ENCODE data around the gene MROH7.
"Not testable (repeated sequence)": the region's sequence is repeated elsewhere in the genome, so short reads cannot be mapped to it uniquely, and the experiment has no call there.

MROH7 gene

DNA sequence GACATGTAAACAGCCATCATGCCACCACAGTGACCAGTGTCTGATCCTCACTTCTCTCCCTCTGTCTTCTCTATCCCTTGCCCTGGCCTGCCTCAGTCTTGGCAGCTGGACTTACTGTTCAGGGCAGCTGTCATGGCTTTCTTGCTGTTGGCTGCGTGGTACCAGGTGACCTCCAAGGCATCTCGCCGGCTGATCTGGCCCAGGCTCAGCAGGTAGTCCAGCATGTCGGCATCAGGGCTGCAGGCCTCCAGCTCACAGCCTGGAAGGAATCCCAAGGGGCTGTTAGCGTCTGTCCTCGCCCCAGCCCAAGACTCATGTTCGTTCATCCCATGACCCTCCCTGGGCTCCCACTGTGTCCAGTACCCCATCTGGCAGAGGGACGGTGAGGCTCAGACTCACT is 21.8 kb upstream of the MROH7 start:
- no peak for FAIRE-seq
- TF ChIP-seq POLR2AphosphoS5 (IDR thresholded peaks at IDR 0.05; ENCODE audit: low read depth, low read length) (no peak), SPI1 (IDR thresholded peaks at IDR 0.05; ENCODE audit: low read depth, low read length) (no peak), TAF1 (IDR thresholded peaks at IDR 0.05; ENCODE audit: low read depth, low read length) (no peak), PAX5 (IDR thresholded peaks at IDR 0.05; ENCODE audit: insufficient read depth, low read length, severe bottlenecking) (no peak), POU2F2 (IDR thresholded peaks at IDR 0.05; ENCODE audit: low read depth, low read length) (no peak), POLR2A (IDR thresholded peaks at IDR 0.05; ENCODE audit: low read depth, low read length) (no peak)
- no peak for DNase-seq (ENCODE audit: insufficient read length, low spot score)

DNA sequence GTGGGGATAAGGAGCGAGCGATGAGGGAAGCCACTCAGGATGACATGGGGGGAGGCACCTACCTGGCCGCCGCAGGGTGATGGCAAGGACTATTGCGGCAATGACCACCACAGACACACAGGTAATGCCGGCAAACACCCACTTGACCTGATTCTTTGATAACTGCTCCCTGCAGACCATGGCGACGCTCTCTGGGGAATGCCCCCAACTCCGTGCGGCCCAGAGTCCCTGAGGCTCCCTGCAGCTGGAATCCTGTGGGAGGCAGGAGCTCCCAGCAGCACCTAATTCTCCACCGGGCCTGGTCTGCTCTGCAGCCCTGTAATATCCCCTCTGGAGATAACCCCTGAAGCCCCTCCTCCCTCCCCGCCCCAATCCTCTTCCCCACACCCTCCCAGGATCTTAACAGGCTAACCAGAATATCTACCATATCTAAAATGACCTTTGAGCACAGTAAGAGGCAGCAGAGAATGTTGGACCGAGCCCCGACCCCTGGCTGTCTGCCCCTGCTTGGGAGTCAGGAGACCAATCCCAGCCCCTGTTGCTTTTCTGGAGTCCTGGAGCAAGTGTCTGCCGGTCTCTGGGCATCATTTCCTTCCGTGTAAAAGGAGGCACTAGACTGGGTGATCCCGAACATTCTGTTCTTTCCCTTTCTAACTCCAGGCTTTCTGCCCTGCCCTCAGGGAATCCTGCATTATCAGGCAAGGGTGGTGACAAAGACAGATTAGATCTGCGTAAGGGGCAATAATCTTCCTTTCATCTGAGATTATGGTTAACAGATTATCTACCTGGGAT is 18.2 kb upstream of the MROH7 start, which contains the start of gene FAM151A:
Gene FAM151A, minus strand, starts transcription at position 310 of the 792 bp plus-strand sequence. Its CDS starts 130 bp downstream, at position 180.
- FAIRE-seq, result no peak

DNA sequence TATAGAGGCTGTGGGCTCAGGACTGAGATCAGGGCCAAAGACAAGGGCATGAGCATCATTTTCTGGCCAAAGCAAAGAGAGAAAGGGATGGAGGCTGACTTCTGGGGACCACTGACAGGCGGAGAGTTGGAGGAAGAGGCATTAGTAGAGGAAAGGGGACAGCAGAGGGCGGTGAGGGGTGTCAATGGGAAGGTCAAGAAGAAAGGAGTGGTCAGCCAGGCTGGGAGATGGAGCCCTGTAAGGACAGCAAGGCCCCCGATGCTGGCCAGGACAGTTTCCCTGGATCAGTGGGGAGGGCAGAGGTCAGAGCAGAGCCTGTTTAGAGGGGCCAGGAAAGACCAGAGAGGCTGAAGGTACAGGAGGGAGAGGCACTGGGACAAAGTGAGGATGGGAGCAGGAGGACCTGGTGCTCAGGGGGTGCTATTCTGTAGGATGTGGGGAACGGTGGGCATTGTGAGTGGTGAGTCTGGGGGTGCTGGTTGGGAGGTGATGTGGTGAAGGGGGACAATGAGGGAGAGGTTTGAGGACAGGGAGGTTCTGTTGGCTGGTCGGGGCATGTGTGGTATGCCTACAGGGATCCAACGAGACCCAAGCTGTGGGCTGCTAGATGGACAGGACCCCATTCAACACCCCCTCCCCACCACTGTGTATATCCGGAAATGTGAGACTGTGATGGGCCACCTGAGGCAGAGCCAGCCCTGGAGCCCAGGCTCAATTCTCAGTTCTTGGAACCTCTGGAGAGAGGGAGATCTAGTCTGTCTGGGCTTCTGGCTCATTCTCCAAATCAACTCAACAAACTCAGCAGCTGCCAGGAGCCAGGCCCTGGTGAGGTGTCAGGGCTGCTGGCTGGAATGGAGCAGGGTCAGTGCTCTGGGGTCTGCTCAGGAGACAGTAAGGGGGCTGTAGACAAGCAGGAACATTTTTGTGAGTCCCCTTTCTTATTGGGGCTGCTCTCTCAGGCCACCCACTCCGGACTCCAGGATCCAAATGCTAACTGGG is 16.8 kb upstream of the MROH7 start:
- TF ChIP-seq TAF1 (IDR thresholded peaks at IDR 0.05; ENCODE audit: low read depth, low read length) (no peak), POU2F2 (IDR thresholded peaks at IDR 0.05; ENCODE audit: low read depth, low read length) (no peak), PAX5 (IDR thresholded peaks at IDR 0.05; ENCODE audit: insufficient read depth, low read length, severe bottlenecking) (no peak), POLR2AphosphoS5 (IDR thresholded peaks at IDR 0.05; ENCODE audit: low read depth, low read length) (no peak), SPI1 (IDR thresholded peaks at IDR 0.05; ENCODE audit: low read depth, low read length) (no peak), POLR2A (IDR thresholded peaks at IDR 0.05; ENCODE audit: low read depth, low read length) (no peak)

More for the DNA sequence above, 18.2 kb upstream of the MROH7 start, which contains the start of gene FAM151A:
- no peak for TF ChIP-seq POLR2AphosphoS5 (IDR thresholded peaks at IDR 0.05; ENCODE audit: low read depth, low read length)
- no peak for DNase-seq (ENCODE audit: insufficient read length, low spot score)

DNA sequence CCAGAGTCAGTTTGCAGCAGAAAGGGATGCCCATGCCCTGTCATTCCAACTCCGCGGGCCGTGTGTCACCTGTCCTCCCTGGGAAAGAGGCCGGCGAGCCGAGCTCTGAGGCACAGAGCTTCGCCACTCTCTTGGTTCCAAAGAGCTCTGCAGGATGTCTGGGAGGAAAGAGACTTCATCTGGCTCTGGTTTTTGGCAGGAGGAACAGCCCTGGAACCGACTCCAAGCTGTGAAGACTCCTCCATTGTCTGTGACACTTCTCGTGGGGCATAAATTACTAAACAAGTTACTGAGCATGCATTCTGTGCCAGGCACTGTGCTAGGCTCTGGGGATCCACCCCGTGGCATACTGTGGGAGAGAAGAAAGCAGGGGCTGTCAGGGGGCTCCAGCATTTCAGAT is 14.4 kb upstream of the MROH7 start:
- DNase-seq (ENCODE audit: insufficient read length, low spot score) (no peak), FAIRE-seq (no peak)
- no peak for TF ChIP-seq POLR2AphosphoS5 (IDR thresholded peaks at IDR 0.05; ENCODE audit: low read depth, low read length)
- TF ChIP-seq PAX5 (IDR thresholded peaks at IDR 0.05; ENCODE audit: insufficient read depth, low read length, severe bottlenecking), result no peak
- TF ChIP-seq POU2F2 (IDR thresholded peaks at IDR 0.05; ENCODE audit: low read depth, low read length), result no peak
- no peak for TF ChIP-seq TAF1 (IDR thresholded peaks at IDR 0.05; ENCODE audit: low read depth, low read length)
- TF ChIP-seq SPI1 (IDR thresholded peaks at IDR 0.05; ENCODE audit: low read depth, low read length), result no peak
- no peak for TF ChIP-seq POLR2A (IDR thresholded peaks at IDR 0.05; ENCODE audit: low read depth, low read length)

More for the DNA sequence above, 16.8 kb upstream of the MROH7 start:
- FAIRE-seq (no peak), DNase-seq (ENCODE audit: insufficient read length, low spot score) (no peak)

DNA sequence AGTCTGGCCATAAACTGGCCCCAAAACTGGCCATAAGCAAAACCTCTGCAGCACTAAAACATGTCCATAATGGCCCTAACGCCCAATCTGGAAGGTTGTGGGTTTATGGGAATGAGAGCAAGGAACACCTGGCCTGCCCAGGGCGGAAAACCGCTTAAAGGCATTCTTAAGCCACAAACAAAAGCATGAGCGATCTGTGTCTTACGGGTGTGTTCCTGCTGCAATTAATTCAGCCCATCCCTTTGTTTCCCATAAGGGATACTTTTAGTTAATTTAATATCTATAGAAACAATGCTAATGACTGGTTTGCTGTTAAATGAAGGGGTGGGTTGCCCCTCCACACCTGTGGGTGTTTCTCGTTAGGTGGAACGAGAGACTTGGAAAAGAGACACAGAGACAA is 5.8 kb upstream of the MROH7 start:
- FAIRE-seq; DNase-seq (ENCODE audit: insufficient read length, low spot score): not testable (repeated sequence)

DNA sequence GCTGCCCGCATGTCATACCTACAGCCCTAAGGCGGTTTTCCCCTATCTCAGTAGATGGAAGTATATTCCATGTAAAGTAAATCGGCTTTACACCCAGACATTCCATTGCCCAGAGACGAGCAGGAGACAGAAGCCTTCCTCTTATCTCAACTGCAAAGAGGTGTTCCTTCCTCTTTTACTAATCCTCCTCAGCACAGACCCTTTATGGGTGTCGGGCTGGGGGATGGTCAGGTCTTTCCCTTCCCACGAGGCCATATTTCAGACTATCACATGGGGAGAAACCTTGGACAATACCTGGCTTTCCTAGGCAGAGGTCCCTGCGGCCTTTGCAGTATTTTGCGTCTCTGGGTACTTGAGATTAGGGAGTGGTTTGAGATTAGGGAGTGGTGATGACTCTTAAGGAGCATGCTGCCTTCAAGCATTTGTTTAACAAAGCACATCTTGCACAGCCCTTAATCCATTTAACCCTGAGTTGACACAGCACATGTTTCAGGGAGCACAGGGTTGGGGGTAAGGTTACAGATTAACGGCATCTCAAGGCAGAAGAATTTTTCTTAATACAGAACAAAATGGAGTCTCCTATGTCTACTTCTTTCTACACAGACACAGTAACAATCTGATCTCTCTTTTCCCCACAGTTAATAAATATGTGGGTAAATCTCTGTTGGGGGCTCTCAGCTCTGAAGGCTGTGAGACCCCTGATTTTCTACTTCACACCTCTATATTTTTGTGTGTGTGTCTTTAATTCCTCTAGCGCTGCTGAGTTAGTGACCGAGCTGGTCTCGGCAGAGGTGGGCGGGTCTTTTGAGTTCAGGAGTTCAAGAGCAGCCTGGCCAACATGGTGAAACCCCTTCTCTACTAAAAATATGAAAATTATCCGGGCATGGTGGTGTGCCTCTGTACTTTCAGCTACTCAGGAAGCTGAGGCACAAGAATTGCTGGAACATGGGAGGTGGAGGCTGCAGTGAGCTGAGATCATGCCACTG is 4.8 kb upstream of the MROH7 start:
- not testable (repeated sequence) for DNase-seq (ENCODE audit: insufficient read length, low spot score); FAIRE-seq

DNA sequence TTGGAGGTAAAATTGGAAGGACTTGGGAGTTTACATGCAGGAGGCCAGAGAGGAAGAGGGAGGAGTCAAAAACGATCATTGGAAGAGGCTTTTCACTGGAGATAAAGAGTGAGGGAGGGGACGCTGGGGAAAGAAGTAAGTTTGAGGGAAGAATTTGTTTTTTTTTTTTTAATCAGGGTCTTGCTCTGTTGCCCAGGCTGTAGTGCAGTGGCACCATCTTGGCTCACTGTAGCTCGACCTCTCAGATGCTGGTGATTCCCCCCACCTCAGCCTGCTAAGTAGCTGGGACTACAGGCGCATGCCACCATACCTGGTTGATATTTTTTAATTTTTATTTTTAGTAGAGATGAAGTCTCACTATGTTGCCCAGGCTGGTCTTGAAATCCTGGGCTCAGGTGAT is 1.2 kb upstream of the MROH7 start:
- no peak for TF ChIP-seq TAF1 (IDR thresholded peaks at IDR 0.05; ENCODE audit: low read depth, low read length)
- TF ChIP-seq PAX5 (IDR thresholded peaks at IDR 0.05; ENCODE audit: insufficient read depth, low read length, severe bottlenecking), result no peak
- DNase-seq (ENCODE audit: insufficient read length, low spot score), result no peak
- no peak for FAIRE-seq

DNA sequence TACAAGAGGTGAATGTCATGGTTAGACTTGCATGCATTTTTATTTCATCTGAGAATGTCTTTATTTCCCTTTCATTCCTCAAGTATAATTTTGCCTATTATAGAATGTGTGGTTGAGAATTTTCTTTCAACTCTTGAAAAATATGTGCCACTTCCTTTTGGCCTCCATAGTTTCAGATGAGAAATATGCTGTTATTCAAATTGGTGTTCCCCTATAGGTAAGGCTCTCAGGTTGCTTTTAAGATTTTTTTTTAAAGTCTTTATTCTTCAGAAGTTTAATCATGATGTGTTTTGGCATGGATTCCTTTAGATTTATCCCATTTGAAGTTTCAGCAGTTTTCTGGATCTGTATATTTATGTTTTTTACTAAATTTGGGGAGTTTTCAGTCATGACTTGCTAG is 2.1 kb downstream of the MROH7 start:
- DNase-seq (ENCODE audit: insufficient read length, low spot score) (no peak), FAIRE-seq (no peak)

DNA sequence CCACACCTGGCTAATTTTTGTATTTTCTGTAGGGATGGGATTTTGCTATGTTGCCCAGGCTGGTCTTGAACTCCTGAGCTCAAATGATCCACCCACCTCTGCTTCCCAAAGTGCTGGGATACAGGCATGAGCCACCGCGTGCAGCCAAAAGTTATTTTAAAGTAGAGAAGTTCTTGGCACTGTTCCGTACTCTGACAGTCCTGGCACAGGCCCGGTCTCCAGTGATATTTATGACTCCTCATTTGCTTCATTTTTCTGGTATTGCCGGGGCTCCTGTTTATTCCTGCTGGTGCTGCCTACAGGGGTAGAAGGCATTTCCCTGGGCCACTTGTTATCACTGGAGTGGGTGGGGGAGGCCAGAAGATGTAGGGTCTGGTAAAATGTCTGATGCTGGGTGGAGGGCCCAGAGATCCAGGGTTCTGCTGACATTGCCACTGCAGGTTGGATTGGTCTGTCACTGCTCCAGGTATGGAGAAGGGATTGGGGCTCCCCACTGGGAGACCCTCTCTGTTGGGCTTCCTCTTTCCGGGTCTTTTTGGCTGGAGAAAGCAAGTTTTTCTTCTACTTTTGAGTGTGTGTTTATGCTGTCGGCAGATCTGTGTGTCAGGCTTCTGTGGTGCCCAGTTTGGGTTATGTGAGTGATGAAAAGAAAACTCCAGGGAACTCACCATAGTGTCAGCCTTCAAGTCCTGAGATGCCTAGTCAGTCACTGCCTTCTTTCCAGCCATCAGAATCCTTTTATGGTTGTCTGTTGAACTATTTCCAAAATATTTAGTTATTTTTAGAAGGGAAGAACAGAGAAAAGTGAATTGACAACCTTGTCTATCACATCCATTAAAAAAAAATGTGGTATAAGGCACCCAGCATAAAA is 4.5 kb downstream of the MROH7 start:
- TF ChIP-seq POLR2AphosphoS5 (IDR thresholded peaks at IDR 0.05; ENCODE audit: low read depth, low read length) (no peak), TAF1 (IDR thresholded peaks at IDR 0.05; ENCODE audit: low read depth, low read length) (no peak), POLR2A (IDR thresholded peaks at IDR 0.05; ENCODE audit: low read depth, low read length) (no peak), SPI1 (IDR thresholded peaks at IDR 0.05; ENCODE audit: low read depth, low read length) (no peak), POU2F2 (IDR thresholded peaks at IDR 0.05; ENCODE audit: low read depth, low read length) (no peak), PAX5 (IDR thresholded peaks at IDR 0.05; ENCODE audit: insufficient read depth, low read length, severe bottlenecking) (no peak)
- DNase-seq (ENCODE audit: insufficient read length, low spot score), result no peak
- no peak for FAIRE-seq

More for the DNA sequence above, 2.1 kb downstream of the MROH7 start:
- TF ChIP-seq POU2F2 (IDR thresholded peaks at IDR 0.05; ENCODE audit: low read depth, low read length), result no peak
- TF ChIP-seq POLR2AphosphoS5 (IDR thresholded peaks at IDR 0.05; ENCODE audit: low read depth, low read length), result no peak
- TF ChIP-seq POLR2A (IDR thresholded peaks at IDR 0.05; ENCODE audit: low read depth, low read length), result no peak
- TF ChIP-seq SPI1 (IDR thresholded peaks at IDR 0.05; ENCODE audit: low read depth, low read length), result no peak
- no peak for TF ChIP-seq TAF1 (IDR thresholded peaks at IDR 0.05; ENCODE audit: low read depth, low read length)
- no peak for TF ChIP-seq PAX5 (IDR thresholded peaks at IDR 0.05; ENCODE audit: insufficient read depth, low read length, severe bottlenecking)

Data from GM12891 (cell line).